ENCODE measurements around the gene CCDC112. TPM values are rescaled to one million over a fixed set of nuclear protein-coding genes. Genes with fewer than 3 reads are reported as not detected.
A peak's percentile ranks its signal among the peaks of the same experiment; 100 is the strongest.

CCDC112 gene
- total and polyA plus RNA-seq, 2 donors (not counting 3 experiments of a cell fraction or from before 2014, with no cell fraction given), result 2.4 to 9.6 TPM

DNA sequence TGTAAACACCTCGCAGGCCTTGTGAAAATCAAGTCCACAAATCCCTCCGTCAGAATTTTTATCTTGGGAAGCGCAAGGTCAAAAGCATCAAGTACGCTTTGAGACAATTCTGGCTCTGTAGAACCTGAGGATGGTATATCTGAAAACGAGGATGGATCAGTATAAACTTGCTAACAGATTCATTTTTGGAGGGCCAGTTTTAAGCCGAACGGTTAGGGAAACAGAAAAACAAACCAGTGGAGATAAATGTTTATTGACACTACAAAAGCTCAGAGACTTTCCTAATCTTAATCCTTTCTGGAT, 33.4 kb downstream of the CCDC112 start:
- no peak for DNase-seq (ENCODE audit: low read depth, low spot score)
- no peak for FAIRE-seq
- Histone ChIP-seq H3K4me1 (ENCODE audit: control insufficient read depth, extremely low read depth, insufficient read depth, low read length) (peaks cover 15% of the 10 kb centered on the region), H3K9me3 (replicated peaks; ENCODE audit: control insufficient read depth, insufficient read depth, low read length) (no peaks in the 10 kb centered on the region), H4K20me1 (replicated peaks; ENCODE audit: control insufficient read depth, extremely low read depth, insufficient read depth, low read length) (peaks cover 5% of the 10 kb centered on the region), H3K27me3 (ENCODE audit: control insufficient read depth in 2 of 2, insufficient read depth in 2 of 2, low read length in 2 of 2) (no peaks in the 10 kb centered on the region), H3K9ac (replicated peaks; ENCODE audit: extremely low read depth, insufficient read depth, low read length) (peak overlapping the region; percentile 96), H3K4me3 (replicated peaks in 1 of 3; ENCODE audit: insufficient read depth in 1 of 3, low read depth in 1 of 3, low read length in 3 of 3) (peak overlapping the region; percentile 48 to 100 (median 100)), H3K36me3 (ENCODE audit: control insufficient read depth in 2 of 2, extremely low read depth in 1 of 2, insufficient read depth in 2 of 2, low read length in 2 of 2) (peaks cover under 1 to 5% of the 10 kb centered on the region in 2 experiments), H3K4me2 (ENCODE audit: insufficient read depth, low read length) (peak overlapping the region; percentile 88), H3K9me1 (replicated peaks; ENCODE audit: control insufficient read depth, extremely low read depth, insufficient read depth, low read length) (no peaks in the 10 kb centered on the region), H3K79me2 (ENCODE audit: control insufficient read depth, insufficient read depth, low read length) (peaks cover 44% of the 10 kb centered on the region), H3K27ac (ENCODE audit: insufficient read depth, low read depth, low read length) (peak overlapping the region; percentile 64), H2AFZ (ENCODE audit: low read depth, low read length) (peak overlapping the region; percentile 95)
- intact Hi-C loops (cut with micrococcal nuclease), result loop anchor here (2.0 kb wide), 1 partner anchor 34 kb away; the partner anchor contains the start of gene CCDC112
- TF ChIP-seq JUN (IDR thresholded peaks at IDR 0.05; ENCODE audit: borderline replicate concordance, insufficient read depth, insufficient read length, low read depth) (no peak), MYC (IDR thresholded peaks at IDR 0.05; ENCODE audit: low read depth, low read length) (no peak), FOS (IDR thresholded peaks at IDR 0.05; ENCODE audit: borderline replicate concordance, insufficient read depth, low read length) (no peak), POLR2A (IDR thresholded peaks at IDR 0.05; ENCODE audit: low read depth, low read length) (no peak), POLR2AphosphoS5 (IDR thresholded peaks at IDR 0.05; ENCODE audit: insufficient read depth, low read depth, low read length) (no peak), EZH2 (IDR thresholded peaks at IDR 0.05; ENCODE audit: borderline replicate concordance, low read depth, low read length, severe bottlenecking) (no peak), GATA2 (IDR thresholded peaks at IDR 0.05; ENCODE audit: insufficient read depth, insufficient read length, low read depth, low read length) (no peak)
- TF ChIP-seq, protein P1, sequence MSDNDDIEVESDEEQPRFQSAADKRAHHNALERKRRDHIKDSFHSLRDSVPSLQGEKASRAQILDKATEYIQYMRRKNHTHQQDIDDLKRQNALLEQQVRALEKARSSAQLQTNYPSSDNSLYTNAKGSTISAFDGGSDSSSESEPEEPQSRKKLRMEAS (IDR thresholded peaks at IDR 0.05; ENCODE audit: insufficient read depth, insufficient read length), result no peak
- TF ChIP-seq, protein P2, sequence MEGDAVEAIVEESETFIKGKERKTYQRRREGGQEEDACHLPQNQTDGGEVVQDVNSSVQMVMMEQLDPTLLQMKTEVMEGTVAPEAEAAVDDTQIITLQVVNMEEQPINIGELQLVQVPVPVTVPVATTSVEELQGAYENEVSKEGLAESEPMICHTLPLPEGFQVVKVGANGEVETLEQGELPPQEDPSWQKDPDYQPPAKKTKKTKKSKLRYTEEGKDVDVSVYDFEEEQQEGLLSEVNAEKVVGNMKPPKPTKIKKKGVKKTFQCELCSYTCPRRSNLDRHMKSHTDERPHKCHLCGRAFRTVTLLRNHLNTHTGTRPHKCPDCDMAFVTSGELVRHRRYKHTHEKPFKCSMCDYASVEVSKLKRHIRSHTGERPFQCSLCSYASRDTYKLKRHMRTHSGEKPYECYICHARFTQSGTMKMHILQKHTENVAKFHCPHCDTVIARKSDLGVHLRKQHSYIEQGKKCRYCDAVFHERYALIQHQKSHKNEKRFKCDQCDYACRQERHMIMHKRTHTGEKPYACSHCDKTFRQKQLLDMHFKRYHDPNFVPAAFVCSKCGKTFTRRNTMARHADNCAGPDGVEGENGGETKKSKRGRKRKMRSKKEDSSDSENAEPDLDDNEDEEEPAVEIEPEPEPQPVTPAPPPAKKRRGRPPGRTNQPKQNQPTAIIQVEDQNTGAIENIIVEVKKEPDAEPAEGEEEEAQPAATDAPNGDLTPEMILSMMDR (IDR thresholded peaks at IDR 0.05; ENCODE audit: extremely low read depth in 1 of 2, insufficient read depth in 1 of 2, low read depth in 1 of 2, low read length in 2 of 2), result no peak
- dilution Hi-C loops (cut with MboI; ENCODE audit: extremely low pct_ligation_motif_present, low sequenced_read_pairs), result no loop called here
- CTCF ChIA-PET, result interaction anchor here (1.4 kb wide), 2 partner anchors 34 to 165 kb away, joined by 3 to 4 read pairs; partner anchors contain the start of gene CCDC112
- POLR2A ChIA-PET, result no interaction called here
- BruUV-seq (replicated peaks), result TSS peak; percentile 84

Data from endothelial cell of umbilical vein (primary cell).